Measurements from ENCODE around the gene COG1.

COG1 gene

DNA sequence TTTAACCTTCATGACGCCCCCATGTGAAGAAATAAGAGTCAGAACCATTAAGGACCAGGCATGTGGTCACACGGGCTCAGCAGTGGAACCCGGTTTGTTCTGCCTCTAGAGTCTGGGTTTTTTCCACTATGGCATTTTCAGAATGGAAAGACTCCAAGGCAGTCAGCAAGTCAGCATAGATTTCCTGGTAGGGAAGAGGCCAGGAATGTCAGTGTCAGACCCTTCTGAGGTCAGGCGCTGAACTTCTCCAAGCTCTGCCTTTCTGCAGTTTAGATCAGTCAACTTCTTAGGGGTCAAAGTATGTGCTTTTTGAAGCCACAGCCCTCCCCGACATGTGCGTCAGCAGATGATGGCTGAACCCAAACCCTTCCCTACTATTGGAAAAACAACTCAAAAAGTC lies 24.2 kb upstream of the COG1 start:
- no peak for DNase-seq (ENCODE audit: low read depth)

DNA sequence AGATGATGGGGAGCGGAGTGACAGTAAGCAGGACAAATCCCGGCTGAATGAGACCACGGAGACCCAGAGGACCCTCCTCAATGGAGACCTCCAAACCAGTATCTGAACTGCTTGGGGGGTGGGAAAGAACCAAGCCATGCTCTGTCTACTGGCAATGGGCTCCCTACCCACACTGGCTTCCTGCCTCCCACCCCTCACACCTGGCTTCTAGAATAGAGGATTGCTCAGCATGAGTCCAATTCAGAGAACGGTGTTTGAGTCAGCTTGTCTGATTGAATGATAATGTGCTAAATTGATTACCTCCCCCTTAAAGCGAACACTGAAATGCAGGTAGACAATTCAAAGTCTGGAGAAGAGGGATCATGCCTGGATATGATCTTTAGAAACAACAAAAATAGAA lies 22.5 kb upstream of the COG1 start:
- no peak for DNase-seq (ENCODE audit: low read depth)

DNA sequence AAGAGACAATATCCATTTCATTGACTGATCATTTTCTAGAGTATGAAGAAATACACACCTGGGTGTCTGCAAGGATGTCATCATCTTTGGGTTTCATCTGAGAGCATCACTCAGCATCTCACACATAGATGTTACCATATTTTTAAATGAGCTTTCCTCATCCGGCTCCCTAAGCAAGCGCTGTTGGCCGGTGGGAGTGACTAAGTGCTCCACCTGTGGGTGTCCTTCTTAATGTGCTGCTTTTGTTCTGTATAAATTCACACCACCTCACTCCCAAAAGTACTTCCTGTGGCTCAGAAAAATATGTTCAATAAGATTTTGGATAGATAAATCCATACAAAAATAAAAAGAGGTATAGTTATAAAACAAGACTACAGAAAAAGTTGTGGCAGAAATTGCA lies 20.6 kb upstream of the COG1 start:
- no peak for DNase-seq (ENCODE audit: low read depth)

DNA sequence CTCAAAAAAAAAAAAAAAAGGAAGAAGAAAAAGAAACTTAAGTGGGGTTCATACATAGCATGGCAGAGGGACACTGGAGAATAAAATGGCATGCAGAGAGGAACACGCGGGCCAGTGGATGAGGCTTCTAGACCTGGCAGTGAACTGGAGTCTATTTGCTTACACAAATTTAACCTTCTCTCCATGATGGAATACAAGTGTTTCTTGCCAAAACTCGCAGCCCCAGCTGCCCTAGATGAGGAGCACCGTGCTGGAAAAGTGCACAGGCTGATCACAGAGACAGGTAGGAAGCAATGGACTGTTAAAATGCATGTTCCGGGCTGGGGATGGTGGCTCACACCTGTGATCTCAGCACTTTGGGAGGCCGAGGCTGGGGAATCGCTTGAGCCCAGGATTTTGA lies 18.7 kb upstream of the COG1 start:
- DNase-seq (ENCODE audit: low read depth) = no peak

DNA sequence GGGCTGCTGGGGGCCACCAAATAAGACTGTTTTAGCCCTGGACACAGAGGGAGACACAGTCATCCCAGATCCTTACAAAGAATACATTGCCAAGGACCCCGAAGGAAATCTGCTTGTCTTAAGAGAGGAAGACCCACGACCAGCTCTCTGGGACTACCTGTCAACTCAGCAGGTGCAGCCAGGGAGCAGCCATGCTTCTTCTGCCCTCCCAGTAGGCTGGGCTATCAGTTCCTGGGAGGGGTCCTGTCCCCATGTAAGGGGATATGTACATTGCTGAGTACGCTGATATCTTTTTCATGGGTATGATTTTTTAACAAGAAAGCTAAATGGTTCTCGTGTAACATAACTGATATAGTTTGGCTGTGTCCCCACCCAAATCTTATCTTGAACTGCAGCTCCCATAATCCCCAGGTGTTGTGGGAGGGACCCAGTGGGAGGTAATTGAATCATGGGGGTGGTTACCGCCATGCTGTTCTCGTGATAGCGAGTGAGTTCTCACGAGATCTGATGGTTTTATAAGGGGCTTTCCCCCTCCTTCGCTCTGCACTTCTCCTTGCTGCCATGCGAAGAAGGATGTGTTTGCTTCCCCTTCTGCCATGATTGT lies 16.8 kb upstream of the COG1 start:
- no peak for DNase-seq (ENCODE audit: low read depth)

DNA sequence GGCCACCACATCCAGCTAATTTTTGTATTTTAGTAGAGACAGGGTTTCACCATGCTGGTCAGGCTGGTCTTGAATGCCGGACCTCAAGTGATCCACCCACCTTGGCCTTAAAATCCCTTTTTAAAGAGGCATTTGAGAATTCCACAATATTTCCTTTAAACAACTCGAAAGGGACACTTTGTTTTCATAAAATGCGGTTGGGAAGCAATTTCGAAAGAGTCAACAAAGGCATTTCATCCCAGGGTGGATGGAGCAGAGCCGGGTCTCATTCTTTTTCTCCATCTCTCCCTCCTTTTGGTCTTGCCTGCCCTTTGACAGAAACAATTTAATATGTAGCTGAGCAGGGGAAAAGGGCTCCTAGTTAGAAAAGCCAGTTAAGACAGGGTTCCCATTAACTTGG lies 13.5 kb upstream of the COG1 start:
- no peak for DNase-seq (ENCODE audit: low read depth)

DNA sequence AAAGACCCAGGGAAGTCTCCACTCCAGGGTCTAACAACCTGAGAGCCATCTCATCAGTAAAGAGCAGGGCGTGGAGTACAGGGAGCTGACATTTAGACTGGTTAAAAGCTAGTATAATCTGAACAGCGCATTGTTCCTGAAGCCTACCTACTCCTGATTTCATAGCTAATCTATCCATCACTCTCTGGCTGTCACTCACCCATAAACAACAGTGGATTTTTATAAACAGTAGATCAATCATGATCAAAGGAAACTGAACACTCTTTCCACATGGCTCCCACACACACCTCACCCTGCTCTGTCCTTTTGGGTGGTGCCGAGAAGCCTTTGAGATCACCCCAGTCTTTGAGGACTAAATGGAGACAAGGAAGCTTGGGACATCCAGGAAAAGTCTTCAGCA lies 13.0 kb upstream of the COG1 start:
- no peak for DNase-seq (ENCODE audit: low read depth)

DNA sequence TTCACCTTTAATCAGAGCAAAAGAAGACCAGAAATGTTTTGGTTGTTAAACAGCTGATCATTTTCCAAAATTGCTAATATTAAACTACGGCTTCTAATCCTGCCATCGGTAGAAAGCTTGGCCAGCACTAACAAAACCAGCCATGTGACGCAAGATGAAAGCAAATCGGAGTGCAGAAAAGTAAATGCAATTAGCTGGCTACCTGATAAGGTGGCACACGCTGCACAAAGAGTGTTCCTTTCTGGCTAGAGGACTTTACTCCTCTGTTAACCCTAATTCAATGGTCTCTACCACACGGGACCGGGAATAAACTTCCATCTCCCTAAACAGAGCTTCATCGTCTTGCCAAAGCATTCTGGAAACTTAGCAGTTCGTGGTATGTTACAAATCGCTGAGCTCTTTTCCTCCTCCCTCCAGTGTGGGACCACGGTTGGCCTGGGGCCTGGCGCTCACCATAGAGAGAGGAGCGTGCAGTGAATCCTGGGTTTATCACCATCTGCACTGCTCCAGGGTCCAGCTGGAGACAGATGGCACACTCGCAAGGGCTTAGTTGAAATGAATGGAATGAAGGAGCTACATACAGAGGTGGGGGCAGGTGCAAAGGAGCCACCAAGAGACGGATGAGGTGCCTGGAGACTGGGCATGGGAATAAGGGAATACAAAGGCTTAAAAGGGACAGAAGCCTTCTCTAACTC lies 10.1 kb upstream of the COG1 start:
- DNase-seq (ENCODE audit: low read depth) = no peak

DNA sequence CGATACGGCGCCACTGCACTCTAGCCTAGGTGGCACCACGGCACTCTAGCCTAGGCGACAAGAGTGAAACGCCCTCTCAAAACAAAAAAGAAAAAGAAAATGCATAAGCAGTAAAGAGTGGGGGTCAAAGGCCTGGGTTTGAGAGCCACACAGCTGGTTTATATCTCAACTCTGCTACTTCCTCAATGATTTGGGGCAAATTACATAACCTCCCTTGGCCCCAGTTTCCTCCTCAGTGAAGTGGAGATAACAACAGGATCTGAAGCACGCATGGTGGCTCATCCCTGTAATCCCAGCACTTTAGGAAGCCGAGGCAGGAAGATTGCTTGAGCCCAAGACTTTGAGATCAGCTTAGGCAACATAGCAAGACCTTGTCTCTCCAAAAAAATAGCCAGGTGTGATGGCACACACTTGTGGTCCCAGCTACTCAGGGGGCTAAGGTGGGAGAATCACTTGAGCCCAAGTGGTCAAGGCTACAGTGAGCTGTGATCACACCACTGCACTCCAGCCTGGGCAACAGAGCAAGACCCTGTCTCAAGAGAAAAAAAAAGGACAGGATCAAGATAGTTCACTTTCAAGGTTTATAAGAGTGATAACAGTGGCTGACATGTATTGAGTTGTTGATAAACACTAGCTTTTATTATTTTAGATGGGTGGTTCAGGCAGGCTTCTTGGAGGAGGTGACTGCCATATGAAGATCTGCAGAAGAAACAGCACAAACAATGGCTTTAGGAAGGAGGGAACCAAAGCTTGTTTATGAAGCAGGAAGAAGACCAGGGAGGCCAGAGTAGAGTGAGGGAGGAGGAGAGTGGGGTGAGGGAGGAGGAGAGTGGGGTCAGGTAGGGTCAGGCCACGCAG lies 8.5 kb upstream of the COG1 start:
- no peak for DNase-seq (ENCODE audit: low read depth)

DNA sequence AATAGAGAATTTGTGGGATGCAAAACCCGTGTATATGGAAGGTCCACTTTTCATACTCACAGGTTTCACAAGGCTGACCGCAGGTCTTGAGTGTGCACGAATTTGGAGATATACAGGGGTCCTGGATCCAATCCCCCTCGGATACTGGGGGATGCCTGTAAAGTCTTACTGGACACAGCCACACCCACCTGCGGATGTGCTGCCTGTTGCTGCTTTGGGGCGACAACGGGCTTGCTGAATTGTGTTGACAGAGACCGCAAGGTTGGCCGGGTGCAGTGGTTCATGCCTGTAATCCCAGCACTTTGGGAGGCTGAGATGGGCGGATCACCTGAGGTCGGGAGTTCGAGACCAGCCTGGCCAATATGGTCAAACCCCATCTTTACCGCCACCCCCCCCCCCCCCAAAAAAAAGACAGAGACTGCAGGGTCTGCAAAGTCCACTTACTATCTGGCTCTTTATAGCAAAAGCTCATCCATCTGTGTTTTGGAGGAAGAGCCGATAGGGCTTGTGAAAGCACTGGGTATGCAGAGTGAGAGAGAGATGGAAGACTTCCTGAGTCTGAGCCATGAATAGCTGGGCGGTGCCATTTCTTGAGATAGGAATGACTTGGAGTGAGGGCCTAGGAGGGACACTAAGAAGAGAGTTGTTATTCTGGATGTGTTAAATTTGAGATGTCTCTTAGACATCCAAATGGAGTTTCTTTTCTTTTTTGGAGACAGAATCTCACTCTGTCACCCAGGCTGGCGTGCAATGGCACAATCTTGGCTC lies 6.4 kb upstream of the COG1 start:
- DNase-seq (ENCODE audit: low read depth) = no peak

DNA sequence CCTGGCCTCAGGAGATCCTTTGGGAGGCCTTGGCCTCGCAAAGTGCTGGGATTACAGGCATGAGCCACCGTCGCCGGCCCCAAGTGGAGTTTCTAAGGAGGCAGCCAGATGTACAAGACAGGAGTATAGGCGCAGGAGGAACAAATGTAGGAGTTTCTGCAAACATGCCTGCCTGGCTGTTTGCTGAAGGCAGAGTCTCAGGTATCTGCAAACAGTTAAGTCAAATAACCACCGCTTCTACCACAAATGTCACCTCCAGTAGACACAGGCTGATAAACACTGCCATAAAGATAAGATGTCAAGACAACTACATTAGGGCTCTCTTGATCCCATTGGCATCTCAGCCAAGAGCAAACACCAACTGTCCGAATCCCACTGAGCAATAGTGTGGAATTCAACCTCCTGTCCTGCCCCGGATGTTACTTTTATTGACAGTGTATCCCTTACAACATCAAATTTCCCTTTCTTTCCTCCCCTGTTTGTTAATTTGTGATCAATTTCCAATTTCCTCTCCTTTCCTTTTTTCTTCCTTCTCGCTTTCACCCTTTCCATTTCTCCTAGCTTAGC lies 5.6 kb upstream of the COG1 start:
- DNase-seq (ENCODE audit: low read depth) = no peak

DNA sequence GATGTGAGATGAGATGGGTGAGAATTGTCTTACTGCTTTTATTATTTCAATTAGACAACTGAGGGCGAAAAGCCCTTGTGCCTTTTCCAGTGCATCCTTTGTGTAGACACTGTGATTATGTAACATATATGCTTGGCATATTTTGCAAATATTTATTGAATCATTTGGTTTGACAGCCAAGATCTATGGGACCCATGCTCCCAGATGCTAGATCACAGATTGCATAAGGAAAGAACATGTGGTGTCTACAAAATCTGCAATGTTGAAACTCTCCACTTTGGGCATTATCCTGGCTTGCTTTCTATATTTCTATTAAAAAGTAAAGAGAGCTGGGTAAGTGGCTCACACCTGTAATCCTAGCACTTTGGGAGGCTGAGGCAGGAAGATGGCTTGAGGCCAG lies 4.8 kb upstream of the COG1 start:
- DNase-seq (ENCODE audit: low read depth) = no peak

DNA sequence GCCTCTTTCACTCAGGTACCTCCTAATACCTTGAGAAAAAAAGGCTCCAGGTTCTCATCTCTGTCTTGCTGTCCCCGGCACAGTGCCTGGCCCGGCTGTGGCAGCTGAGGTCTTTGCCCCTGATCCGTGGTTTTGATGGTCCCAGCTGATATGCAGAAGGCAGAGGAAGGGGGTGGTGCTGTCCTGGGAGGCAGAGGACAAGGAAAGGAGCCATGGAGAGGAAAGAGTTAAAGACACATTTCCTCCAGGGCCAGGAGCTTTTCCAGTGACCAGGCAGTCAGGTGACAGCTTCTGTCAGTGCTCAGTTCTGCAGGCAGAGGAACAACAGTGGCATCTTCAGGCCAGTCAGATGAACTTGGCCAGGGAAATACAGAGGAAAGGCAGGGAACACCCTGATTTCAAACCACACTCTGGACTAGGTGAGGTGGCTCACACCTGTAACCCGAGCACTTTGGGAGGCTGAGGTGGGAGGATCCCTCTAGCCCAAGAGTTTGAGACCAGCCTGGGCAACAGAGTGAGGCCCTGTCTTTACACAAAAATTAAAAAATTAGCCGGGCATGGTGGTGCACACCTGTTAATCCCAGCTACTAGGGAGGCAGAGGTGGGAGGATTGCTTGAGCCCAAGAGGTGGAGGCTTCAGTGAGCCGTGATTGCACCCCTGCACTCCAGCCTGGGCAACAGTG lies 3.3 kb upstream of the COG1 start:
- DNase-seq (ENCODE audit: low read depth) = no peak

DNA sequence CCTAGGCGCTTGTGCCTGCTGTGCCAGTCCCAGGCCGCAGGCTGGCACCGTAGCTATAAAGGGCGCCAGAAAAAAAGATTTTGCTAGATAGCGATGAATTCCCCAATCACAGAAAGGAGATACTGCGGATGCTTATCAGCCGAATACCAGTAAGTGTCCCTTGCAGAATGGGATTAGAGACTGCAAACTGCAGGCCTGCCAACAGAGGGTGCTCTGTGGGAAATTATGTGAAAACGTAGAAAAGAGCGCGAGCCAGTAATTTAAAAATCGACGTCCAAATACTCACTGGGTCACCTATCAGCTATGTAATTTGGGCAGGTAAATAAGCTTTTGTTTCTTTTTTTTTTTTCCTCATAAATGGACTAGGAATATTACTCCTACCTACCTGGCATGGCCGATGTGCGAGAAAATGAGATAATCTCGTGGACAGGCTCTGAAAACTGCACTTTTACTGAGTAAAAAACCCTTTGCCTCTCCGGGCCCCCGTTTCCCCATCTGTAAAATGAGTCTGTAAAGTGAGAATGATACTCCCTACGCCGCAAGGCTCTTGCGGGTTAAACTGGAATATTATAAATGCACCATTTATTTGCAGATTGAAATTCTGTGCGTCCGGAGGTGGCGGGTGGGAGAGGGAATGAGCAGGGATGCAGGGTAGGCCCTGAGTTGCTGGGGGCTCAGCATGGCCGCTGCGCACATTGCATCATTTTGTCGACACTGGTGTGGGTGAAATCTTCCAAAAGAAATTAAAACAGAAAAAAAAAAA lies 1.2 kb upstream of the COG1 start:
- DNase-seq (ENCODE audit: low read depth) = peak; percentile 37

DNA sequence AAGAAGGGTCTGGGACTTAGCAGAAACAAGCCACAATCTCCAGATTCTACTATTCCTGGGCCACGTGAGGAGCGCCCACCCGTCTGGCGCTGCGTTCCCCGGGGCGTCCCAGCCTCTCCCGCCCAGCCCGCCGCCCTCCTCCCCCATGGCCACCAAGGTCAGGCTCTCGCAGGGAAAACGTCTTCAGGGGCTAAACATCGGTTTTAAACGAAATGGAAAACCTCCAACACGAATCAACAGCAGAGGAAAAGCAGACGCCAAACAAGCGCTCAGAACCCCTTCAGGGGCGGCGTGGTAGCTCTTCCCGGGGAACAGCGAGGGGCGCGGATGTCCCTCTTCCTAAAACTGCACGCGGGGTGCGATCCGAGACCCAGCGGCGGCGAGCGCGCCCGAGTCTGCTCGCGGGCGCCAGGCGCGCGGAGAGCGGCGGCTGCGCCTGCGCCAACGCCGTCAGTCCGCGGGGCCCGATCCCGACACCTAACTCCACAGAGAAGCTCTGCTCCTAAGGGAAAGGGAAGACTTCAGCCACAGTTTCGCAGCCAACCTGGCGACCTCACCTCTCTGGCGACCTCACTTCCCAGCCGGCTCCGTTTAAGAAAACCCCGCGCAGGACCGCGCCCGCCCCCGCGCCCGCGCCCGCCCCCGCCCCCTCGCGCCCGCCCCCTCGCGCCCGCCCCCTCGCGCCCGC lies 505 bp upstream of the COG1 start:
- peak; percentile 30 for DNase-seq (ENCODE audit: low read depth)

DNA sequence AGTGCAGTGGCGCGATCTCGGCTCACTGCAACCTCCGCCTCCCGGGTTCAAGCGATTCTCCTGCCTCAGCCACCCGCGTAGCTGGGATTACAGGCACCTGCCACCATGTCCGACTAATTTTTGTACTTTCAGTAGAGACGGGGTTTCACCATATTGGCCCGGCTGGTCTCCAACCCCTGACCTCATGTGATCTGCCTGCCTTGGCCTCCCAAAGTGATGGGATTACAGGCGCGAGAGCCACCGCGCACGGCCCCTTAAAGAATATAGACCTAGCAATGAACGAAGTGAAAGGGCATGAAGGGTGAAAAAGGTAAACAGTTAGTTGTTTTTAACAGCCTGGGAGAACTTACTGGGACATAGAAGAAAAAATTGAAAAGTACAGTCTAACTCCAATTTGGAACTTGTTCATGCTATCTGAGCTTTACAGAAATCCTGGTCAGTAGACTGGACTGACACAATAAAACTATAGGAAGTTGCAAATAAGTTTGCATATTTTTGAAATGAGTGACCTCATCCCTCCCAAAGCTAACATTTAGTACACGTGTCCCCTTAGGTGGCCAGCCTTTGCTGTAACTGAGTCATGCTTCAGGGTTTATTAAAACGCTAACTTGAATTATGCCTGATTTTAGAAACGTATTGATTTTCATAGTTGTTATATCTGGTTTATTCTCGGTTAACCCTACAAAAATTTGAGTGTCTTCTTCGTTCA lies 1.8 kb downstream of the COG1 start:
- DNase-seq (ENCODE audit: low read depth) = no peak

DNA sequence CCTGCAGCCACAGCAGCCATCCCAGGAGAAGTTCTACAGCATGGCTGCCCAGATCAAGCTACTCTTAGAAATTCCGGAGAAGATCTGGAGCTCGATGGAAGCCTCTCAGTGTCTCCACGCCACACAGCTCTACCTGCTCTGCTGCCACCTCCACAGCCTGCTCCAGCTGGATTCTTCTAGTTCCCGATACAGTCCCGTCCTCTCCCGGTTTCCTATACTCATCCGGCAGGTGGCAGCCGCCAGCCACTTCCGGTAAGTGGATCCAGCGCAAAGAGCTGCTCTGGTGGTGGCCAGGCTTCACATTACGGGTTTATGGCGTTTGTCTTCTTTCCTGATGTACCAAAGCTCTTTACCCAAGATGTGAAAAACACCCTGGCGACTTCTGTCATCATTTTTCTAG lies 3.6 kb downstream of the COG1 start:
- no peak for DNase-seq (ENCODE audit: low read depth)

DNA sequence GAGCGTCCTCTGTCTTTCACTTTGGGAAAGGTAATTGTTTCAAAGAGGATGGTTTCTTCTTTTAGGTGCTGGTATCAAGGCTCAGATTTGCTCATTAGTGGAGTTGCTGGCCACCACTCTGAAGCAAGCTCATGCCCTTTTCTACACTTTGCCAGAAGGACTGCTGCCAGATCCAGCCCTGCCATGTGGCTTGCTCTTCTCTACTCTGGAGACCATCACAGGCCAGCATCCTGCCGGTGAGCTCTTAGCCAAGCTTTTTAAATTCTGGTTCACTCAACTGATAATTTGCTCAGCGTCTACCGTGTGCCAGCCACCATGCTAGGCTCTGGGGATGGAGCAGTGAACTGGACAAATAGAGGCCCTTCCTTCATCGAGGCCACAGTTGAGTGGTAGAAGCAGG lies 4.3 kb downstream of the COG1 start:
- DNase-seq (ENCODE audit: low read depth) = no peak

DNA sequence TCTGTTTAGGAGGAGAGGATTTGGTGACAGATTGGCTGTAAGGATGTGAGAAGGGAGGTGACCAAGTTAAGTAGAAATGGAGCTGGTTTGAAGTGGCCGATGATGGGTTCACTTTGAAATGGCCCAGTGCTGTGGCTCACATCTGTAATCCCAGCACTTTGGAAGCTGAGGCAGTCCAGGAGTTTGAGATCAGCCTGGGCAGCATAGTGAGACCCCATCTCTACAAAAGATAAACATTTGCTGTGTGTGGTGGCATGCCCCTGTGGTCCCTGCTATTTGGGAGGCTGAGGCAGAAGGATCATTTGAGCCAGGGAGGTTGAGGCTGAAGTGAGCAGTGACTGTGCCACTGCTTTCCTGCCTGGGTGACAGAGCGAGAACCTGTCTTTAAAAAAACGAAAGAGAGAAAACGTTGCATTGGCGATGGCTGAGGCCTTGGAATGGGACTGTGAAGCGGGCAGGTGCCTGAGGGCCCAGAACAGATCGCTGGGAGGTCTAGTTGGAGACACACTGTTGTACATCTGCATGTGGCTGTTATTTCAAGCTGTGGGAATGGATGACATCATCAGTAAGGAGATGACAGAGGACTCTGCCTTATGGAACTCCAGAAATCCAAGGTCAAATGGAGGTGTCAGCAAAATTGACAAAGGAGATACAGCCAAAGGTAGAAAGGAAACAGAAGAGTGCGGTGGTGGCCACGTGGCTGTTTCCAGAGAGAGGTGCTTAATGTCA lies 5.5 kb downstream of the COG1 start:
- no peak for DNase-seq (ENCODE audit: low read depth)

Data from stimulated activated CD8-positive, alpha-beta memory T cell treated with anti-CD3 and anti-CD28 coated beads, Interleukin-7, amount 100 ng/mL, for 24 hours (primary cell).